SIG-M5 treated with dmso at 0.1 percent for 504 hours (cell line): Measurements from ENCODE around the gene FAM222B.
A peak's percentile ranks its signal among the peaks of the same experiment; 100 is the strongest.

ENCODE experiments used
- DNase-seq: peaks from one replicate; lab custom pipeline; 2025; ENCODE audit not compliant: unreplicated experiment; lab: John Stamatoyannopoulos, UW

The FAM222B gene

DNA sequence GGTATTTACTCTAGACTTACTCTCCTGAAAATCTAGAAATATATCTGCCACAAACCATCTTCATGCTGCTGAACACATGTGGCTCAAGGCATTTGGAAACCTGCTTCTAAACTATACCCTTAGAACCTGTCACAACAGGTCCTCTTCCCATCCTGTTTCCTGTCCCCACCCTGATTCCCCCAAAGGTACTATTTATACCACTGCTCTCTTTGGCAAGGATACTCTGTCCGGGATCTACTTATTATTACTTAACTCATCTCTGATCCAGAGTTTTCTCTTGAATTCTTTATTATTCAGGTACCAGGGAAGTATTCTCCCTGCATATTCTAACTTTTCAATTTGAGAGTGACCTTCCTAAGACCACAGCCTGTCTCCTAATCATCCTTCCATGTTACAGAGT, 65.4 kb downstream of the FAM222B start:
- no peak for DNase-seq

DNA sequence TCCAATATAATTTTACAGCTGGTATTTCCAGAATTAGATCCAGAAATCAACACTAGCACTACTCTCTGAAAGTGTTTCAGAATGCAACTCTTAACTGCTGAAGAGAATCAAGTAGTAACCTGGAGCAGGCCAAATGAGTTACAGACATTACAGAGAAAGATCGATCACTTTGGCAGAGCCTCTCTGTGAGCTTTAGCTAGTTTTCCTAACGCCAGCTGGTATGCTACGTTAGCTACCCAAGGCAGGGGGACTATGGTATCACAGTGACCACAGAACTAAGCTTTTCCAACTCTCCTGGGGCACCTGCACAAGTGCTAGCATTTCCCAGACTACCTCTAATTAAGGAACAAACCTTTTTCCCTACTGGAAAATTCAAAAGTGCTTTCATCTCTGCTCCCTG, 68.4 kb downstream of the FAM222B start:
- no peak for DNase-seq

DNA sequence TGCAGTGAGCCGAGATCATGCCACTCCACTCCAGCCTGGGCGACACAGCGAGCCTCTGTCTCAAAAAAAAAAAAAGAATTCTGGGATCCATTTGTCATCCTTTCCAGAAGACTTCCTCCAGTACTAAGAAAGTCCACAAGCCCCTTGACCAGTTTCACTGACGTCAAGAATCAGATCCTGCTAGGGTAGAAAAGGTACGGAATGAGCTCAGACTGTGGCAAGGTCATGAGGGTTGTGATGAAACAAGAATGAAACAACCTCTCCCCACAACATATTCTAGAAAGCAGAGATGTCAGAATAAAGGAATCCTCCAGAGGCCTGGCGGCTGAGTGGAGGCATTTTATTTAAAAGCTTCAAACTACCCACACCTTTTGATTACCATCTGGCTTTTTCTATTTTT, 68.9 kb downstream of the FAM222B start:
- no peak for DNase-seq

DNA sequence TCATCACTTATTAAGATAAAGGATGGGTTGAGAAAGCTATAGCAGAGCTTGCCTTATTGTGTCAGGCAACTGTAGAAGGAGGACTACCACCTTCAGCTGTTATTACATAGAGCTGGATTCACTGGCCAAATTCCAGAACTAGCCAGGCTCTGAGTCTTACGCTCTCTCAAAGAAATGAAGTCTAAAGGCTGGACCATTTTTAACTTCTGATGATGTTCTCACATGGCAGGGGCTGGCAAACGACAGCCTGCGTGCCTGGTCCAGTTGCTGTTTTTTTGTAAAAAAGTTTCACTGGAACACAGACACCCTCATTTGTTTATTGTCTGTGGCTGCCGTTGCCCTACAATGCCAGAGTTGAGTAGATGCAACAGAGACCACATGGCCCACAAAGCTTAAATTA, 77.6 kb downstream of the FAM222B start:
- no peak for DNase-seq

DNA sequence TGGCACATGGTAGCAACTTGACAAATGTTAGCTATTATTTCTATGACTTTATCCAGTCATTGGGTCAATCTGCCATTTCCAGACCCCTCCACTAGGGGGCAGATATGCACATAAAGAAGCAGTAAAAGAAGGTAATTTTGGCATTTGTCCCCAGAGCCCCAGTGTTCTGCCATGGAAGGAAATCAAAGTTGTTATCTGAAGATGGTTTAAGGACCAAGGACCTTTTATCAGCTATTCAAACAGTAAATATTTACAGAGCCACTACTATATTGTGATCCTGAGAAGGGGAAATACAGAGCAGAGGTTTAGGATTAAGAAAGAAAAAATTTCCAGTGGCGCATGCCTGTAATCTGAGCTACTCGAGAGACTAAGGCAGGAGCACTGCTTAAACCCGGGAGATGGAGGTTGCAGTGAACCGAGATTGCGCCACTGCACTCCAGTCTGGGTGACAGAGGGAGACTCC, 78.8 kb downstream of the FAM222B start:
- DNase-seq = peak; percentile 60

DNA sequence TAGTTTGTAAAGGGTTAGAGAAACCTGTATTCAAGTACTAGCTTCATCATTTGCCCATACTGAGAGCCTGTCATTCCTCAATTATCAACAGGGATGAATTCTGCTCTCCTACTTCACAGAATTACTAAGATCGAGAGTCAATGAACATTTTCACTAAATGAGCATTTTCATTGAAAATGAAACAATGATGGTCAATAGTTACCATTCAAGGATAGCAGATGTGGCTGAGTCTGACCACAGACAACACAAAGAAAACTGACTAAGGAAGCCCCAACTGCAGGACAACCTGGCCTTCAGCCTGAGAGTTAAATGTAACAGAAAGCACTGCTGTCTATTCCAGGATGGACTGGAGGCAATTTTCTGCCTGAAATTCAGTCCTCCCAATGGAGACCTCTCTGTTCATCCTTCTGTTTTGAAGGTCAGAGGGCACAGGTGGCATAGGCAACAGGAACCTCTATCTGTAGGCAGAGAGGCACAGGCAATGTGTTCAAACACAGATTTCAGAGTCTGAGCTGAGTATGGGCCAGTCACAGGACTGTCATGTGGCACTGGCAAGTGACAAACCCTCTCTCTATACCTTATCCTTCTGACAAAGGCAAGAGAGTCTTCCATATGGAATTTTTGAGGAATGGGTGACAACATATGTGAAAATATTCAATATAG, 79.3 kb downstream of the FAM222B start:
- DNase-seq = no peak

DNA sequence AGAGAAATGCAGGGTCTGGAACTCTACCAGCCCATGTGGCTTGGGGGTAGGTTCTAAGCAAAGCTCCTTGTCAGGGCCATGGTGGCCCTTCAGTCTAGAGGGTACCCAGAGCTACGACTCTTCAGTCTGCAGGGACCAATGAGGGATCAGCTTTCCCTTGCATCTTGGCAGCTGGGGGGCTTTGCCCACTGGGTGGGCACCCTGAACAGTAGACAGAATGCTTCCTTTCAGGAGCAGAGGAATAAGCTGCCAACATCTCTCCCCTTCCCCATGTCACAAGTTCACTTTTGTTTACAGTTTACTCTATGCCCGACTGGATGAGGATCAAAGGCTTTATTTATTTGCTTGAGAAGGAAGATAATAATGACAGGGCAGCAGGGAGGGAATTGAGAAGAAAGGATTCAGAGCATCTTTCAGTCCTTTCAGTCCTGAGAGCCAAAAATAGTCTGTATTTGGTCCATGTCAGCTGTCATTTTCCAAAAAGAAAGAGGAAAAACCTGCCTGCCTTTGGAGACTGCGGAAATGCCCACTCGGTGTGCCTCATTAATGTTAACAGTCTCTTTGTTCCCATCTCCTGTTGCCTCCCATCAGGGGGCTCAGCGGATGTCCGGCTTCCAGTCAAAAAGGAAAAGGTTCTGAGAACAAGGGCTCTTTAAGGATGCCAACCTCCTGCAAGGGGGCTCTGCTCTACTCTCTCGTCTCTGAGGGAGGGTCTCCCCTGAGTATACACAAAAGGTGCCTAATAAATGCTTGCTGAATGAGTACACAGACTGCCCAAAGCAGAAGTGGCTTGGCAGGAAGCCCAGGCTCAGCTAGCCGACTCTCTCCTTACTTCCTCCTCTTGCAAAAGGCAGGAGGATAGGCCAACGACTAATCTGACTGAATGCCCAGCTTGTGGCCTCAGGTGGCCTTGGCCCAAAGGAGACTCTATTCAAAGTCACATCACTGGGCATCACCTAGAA, 81.7 kb downstream of the FAM222B start:
- DNase-seq = peak; percentile 57

DNA sequence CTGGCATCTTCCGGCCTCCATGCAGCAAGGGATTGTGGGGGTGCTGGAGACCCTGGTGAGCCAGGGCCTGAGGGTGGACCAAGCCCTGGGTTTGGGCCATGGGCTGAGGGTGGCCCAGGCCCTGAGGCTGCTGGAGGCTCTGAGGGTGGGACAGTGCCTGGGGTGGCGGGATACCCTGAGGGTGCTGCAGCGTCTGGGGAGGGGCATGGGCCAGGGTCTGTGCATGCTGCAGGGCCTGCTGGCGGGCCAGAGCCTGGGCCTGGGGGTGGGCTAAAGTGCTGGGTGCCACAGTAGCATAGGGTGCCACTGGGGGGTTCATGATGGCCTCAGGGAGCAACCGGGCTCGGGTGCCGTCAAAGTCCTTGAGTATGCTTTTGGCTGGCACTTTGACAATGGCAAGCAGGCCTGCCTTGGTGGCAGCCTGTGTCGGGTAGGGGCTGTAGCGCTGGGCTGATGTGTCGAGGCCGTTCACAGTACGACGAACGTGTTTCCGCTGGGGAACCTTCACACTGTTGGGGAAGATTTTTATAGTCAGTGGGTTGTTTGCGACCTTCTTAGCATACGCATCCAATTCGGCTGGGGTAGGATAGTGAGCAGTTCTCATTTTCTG, 83.2 kb downstream of the FAM222B start:
- no peak for DNase-seq

DNA sequence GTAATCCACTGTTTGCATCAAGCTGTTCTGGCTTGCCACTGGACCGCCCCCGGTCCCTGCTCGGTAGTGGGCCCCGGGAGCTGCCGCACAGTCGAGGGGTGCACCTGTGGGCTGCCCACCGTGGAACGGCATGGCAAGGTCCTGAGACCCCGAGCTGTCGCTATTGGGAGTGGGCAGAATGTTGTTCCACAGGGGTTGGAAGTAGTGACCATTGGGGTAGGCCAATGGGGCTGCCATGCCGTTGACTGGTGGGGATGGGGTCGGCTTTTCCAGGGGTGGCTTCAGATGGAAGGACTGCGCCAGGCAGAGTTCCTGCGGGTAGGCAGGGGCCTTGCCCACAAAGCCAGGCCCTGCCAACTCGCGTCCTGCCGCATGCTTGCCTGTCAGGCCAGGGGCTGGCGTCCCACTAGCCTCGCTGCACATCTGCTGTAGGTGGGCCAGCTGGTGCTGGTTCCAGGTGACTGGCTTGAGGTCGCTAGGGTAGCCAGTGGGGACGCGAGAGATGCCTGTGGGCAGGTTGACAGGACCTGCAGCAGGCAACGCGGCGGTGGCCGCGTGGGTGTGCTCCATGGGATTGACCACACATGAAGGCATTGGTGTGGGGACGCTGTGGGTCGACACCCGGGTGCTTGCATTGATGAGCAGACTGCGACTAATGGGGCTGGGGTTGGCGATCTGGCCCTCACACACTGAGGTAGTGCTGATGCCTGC, 84.0 kb downstream of the FAM222B start:
- DNase-seq = no peak

DNA sequence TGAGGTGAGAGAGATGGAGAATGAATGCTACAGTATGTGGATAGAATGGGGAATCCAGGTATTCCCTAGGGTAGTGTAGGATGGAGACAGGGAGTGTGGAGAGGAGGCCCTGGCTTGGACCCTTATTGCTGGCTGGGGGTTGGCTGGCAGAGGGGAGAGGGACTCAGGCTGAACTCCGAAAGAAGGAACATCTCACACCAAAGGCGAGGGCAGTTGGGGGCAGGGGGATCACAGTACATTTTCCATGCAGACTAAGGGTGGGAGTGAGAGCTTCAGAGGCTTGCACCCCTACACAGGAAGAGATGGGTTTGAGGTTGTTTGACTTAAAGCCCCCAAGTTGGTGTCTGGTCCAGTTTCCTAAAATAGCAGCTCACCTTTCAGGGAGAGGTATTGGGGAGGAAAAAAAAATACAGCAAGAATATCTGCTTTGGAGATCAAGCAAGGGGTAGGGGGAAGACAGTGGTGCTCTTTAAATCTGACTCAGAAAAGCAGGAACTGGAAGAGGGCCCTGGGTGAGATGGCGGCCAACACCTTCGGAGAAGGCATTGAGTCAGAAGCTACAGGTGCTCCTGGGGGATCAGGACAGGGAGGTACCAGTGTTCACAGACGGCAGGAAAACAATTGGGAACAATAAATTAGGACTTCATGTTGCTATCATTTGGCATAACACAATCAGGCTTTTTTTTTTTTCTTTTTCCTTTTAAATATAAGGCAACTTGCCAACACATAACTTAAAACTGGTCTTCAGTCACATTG, 86.4 kb downstream of the FAM222B start:
- DNase-seq = no peak

DNA sequence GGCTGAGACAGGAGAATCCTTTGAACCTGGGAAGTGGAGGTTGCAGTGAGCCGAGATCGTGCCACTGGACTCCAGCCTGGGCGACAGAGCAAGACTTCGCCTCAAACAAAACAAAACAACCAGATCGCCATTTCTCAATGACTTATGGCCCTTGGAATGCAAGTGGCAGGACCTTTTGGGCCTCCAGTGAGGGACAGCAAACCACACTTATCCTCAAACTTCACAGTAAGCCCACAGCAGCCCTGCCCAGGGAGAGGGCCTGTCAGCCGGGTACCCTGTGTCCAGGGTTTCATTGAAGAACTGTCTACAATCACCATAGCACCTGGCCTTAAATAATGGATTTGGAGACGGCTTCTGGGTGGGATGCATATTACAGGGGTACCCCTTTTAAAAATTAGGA, 87.1 kb downstream of the FAM222B start:
- no peak for DNase-seq

DNA sequence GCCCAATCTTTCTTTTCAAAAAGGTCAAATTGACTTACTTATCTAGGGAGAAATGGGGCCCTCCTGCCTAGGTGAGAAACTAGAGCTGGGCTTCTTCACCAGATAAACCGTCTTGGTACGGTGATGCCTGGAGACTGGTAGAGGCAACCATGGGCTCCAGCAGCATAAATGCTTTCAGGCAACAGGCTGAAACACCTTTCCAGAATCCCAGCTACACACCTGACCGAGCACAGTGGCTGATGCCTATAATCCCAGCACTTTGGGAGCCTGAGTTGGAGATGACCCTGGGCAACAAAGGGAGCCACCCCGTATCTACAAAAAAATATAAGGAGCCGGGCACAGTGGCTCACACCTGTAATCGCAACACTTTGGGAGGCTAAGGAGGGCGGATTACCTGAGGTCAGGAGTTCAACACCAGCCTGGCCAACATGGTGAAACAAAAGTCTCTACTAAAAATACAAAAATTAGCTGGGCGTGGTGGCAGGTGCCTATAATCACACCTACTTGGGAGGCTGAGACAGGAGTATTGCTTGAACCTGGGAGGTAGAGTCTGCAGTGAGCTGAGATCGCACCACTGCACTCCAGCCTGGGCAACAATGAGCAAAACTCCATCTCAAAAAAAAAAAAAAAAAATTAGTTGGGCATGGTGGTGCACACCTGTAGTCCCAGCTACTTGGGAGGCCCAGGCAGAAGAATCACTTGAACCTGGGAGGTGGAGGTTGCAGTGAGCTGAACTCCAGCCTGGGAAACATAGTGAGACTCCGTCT, 90.8 kb downstream of the FAM222B start:
- no peak for DNase-seq

DNA sequence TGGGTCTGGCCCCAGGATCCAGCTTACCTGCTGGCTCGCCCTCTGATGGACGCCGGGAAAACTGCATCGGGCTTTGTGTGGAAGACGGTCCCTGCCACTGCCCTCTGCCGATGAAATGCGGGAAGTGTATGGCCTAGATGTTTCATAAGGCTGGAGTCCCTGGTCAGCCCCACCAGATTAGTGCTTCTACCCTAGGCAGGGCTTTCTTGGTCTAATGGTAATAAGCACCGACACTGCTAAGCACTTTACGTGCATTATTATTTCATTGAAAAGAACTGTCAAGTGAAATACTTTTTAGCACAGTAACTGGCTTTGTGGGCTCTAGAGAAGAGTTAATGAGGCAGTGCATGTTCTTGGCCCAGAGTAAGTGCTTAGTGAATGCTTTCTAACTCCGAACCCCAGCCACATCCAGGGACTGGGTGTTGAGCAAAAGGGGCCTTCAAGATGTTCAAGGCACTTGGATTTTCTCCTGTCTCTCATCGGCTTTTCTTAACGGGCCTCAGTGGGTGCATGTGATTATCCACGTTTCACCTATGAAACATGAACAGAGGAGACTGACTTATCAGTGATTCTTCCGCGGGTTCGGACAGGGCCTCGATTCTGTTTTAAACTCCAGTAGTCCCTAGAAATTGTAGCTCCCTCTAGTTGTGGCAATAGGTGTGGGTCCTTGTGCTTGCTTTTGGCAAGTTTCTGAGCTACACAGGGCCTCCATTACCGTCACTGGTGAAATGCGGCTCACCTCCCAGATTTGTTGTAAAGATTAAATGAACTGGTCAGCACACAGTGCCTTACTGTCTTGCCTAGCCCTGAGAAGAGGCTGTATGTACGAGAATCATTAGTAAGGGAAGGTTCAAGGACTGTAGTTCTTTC, 92.2 kb downstream of the FAM222B start:
- DNase-seq = peak; percentile 92

DNA sequence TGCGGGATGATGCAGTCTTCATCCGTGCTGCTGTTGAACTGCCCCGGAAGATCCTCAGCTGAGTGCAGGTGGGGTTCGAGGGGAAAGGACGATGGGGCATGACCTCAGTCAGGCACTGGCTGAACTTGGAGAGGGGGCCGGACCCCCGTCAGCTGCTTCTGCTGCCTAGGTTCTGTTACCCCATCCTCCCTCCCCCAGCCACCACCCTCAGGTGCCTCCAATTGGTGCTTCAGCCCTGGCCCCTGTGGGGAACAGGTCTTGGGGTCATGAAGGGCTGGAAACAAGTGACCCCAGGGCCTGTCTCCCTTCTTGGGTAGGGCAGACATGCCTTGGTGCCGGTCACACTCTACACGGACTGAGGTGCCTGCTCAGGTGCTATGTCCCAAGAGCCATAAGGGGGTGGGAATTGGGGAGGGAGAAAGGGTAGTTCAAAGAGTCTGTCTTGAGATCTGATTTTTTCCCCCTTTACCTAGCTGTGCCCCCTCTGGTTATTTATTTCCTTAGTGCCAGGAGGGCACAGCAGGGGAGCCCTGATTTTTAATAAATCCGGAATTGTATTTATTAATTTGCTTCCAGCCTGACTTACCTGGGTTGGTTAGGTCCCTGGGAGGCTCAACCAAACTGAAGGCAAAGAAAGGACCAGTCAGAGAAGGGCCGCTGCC, 92.9 kb downstream of the FAM222B start:
- DNase-seq = no peak

DNA sequence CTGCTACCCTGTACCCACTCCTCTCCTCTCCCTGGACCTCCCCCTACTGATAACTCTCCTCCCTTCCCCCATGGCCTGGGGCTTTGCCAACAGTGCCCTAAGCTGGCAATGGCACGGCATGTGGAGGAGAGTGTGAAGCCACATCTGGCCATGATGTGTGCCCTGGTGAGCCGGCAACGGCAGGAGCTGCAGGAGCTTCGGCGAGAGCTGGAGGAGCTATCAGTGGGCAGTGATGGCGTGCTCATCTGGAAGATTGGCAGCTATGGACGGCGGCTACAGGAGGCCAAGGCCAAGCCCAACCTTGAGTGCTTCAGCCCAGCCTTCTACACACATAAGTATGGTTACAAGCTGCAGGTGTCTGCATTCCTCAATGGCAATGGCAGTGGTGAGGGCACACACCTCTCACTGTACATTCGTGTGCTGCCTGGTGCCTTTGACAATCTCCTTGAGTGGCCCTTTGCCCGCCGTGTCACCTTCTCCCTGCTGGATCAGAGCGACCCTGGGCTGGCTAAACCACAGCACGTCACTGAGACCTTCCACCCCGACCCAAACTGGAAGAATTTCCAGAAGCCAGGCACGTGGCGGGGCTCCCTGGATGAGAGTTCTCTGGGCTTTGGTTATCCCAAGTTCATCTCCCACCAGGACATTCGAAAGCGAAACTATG, 93.6 kb downstream of the FAM222B start:
- no peak for DNase-seq

DNA sequence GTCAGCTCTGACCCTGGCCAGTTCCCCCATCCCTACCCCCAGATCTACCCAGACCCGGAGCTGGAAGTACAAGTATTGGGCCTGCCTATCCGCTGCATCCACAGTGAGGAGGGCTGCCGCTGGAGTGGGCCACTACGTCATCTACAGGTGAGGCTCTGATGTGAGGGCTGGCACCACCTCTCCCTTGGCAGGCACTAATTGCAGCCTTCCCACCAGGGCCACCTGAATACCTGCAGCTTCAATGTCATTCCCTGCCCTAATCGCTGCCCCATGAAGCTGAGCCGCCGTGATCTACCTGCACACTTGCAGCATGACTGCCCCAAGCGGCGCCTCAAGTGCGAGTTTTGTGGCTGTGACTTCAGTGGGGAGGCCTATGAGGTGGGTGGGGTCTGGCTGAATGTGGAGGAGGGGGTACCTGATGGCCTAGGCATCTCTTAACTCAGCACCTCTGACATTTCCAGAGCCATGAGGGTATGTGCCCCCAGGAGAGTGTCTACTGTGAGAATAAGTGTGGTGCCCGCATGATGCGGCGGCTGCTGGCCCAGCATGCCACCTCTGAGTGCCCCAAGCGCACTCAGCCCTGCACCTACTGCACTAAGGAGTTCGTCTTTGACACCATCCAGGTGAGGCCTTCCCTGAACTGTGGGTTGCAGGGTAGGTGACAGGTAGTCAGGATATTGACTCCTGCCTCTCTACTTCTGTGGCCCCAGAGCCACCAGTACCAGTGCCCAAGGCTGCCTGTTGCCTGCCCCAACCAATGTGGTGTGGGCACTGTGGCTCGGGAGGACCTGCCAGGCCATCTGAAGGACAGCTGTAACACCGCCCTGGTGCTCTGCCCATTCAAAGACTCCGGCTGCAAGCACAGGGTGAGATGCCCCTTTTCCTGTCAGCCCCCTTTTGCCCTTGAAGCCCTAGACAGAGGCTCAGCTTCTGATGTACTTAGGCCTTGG, 94.5 kb downstream of the FAM222B start:
- DNase-seq = no peak
